Endothelial cell of umbilical vein (primary cell): ENCODE measurements around the gene LRP1B. TPM values are rescaled to one million over a fixed set of nuclear protein-coding genes. Genes with fewer than 3 reads are reported as not detected.

ENCODE experiments used
- BruUV-seq: library from RNA; stranded (reverse); fragments of 400-500 nt; replicated peaks from 2 replicates; lab custom pipeline; 2021; lab: Mats Ljungman, UMichigan
- CTCF ChIA-PET: fragments of 300-600, 350-600 bp; sonication (Branson Sonifier 250); formaldehyde crosslinking; loops from one replicate; lab custom pipeline; 2021; ENCODE audit warnings: antibody characterized with exemption, inconsistent platforms; lab: Charles Lee
- POLR2A ChIA-PET: fragments of 300-600, 350-600 bp; sonication (Branson Sonifier 250); formaldehyde crosslinking; loops from one replicate; lab custom pipeline; 2021; ENCODE audit warnings: antibody characterized with exemption, inconsistent platforms; lab: Charles Lee
- DNase-seq: peaks from one replicate; pipeline ENCODE4 v3.0.0-alpha.2; 2011; ENCODE audit warnings: low read depth, low spot score
- FAIRE-seq: peaks from 2 replicates; lab custom pipeline; 2011; peaks lifted over from hg19 to GRCh38; lab: Jason Lieb, UNC
- H2AFZ ChIP-seq: 2 replicates; pipeline ENCODE4 v1.6.0; 2012; ENCODE audit warnings: low read depth, low read length, control low read depth, inconsistent platforms
- H3K27ac ChIP-seq: 2 replicates; pipeline ENCODE4 v1.5.1; 2011; ENCODE audit warnings: low read depth, mild to moderate bottlenecking, control low read depth, low read length, moderate library complexity; ENCODE audit not compliant: insufficient read depth
- H3K27me3 ChIP-seq, 2 experiments: 2 replicates each; pipeline versions ENCODE4 v1.6.0 to v1.6.1; 2011; ENCODE audit warnings: low read length in 2 of 2, mixed read lengths in 1 of 2; ENCODE audit not compliant: control insufficient read depth in 2 of 2, insufficient read depth in 2 of 2
- H3K36me3 ChIP-seq, 2 experiments: 2 replicates in 1 of 2; 3 replicates in 1 of 2; pipeline ENCODE4 v1.5.1; 2011; ENCODE audit warnings: low read length in 2 of 2, mild to moderate bottlenecking in 1 of 2, moderate library complexity in 1 of 2; ENCODE audit not compliant: control insufficient read depth in 2 of 2, insufficient read depth in 2 of 2; ENCODE audit errors: extremely low read depth in 1 of 2
- H3K4me1 ChIP-seq: 3 replicates; pipeline ENCODE4 v1.5.1; 2011; ENCODE audit warnings: mild to moderate bottlenecking, low read length; ENCODE audit not compliant: control insufficient read depth, insufficient read depth; ENCODE audit errors: extremely low read depth
- H3K4me2 ChIP-seq: 2 replicates; pipeline ENCODE4 v1.6.1; 2011; ENCODE audit warnings: low read length, control low read depth, mixed read lengths; ENCODE audit not compliant: insufficient read depth
- H3K4me3 ChIP-seq, 3 experiments: fragments of 200-600 bp in 1 of 3; sonication (generic), shearing (Covaris generic) in 1 of 3; replicated peaks in 1 of 3; 2 replicates each; pipeline ENCODE4 v1.5.1; 2011 to 2016; ENCODE audit warnings: control low read depth in 3 of 3, low read length in 3 of 3, mild to moderate bottlenecking in 2 of 3, inconsistent platforms in 1 of 3, low read depth in 1 of 3, moderate library complexity in 1 of 3; ENCODE audit not compliant: insufficient read depth in 1 of 3
- H3K79me2 ChIP-seq: 2 replicates; pipeline ENCODE4 v1.6.0; 2012; ENCODE audit warnings: low read length, inconsistent platforms; ENCODE audit not compliant: control insufficient read depth, insufficient read depth
- H3K9ac ChIP-seq: replicated peaks from 2 replicates; pipeline ENCODE3; 2011; ENCODE audit warnings: low read length, control low read depth; ENCODE audit not compliant: insufficient read depth; ENCODE audit errors: extremely low read depth
- H3K9me1 ChIP-seq: replicated peaks from 3 replicates; pipeline ENCODE4 v1.6.0; 2011; ENCODE audit warnings: mild to moderate bottlenecking, low read length; ENCODE audit not compliant: control insufficient read depth, insufficient read depth; ENCODE audit errors: extremely low read depth
- H3K9me3 ChIP-seq: replicated peaks from 2 replicates; pipeline ENCODE4 v1.5.1; 2012; ENCODE audit warnings: low read length, inconsistent platforms; ENCODE audit not compliant: control insufficient read depth, insufficient read depth
- H4K20me1 ChIP-seq: replicated peaks from 2 replicates; pipeline ENCODE3; 2011; ENCODE audit warnings: mild to moderate bottlenecking, low read length; ENCODE audit not compliant: control insufficient read depth, insufficient read depth; ENCODE audit errors: extremely low read depth
- CTCF ChIP-seq, 2 donors: IDR thresholded peaks; 1 replicate in 1 of 2; 2 replicates in 1 of 2; pipeline ENCODE4 v1.5.1; 2011; ENCODE audit warnings: low read length in 2 of 2, mild to moderate bottlenecking in 2 of 2, moderate library complexity in 2 of 2, control low read depth in 1 of 2, inconsistent platforms in 1 of 2, low read depth in 1 of 2; ENCODE audit not compliant: insufficient read depth in 1 of 2; ENCODE audit errors: extremely low read depth in 1 of 2
- EZH2 ChIP-seq: IDR thresholded peaks from 2 replicates; pipeline ENCODE4 v1.6.1; 2012; ENCODE audit warnings: borderline replicate concordance, low read depth, mild to moderate bottlenecking, moderate library complexity, low read length, inconsistent platforms; ENCODE audit not compliant: severe bottlenecking
- FOS ChIP-seq: IDR thresholded peaks from 2 replicates; pipeline ENCODE4 v1.6.1; 2011; ENCODE audit warnings: mild to moderate bottlenecking, low read length, moderate library complexity, borderline replicate concordance; ENCODE audit not compliant: insufficient read depth
- GATA2 ChIP-seq: IDR thresholded peaks from 2 replicates; pipeline ENCODE4 v1.7.0; 2011; ENCODE audit warnings: low read depth, mild to moderate bottlenecking, moderate library complexity, mixed read lengths, low read length; ENCODE audit not compliant: insufficient read length, insufficient read depth
- JUN ChIP-seq: IDR thresholded peaks from 2 replicates; pipeline ENCODE4 v1.6.1; 2011; ENCODE audit warnings: borderline replicate concordance, low read depth; ENCODE audit not compliant: insufficient read length, insufficient read depth
- MAX ChIP-seq: IDR thresholded peaks from 2 replicates; pipeline ENCODE4 v1.6.1; 2011; ENCODE audit not compliant: insufficient read depth, insufficient read length
- MYC ChIP-seq: IDR thresholded peaks from one replicate; pipeline ENCODE4 v1.6.1; 2011; ENCODE audit warnings: mild to moderate bottlenecking, low read depth, low read length
- POLR2A ChIP-seq: IDR thresholded peaks from 2 replicates; pipeline ENCODE4 v1.6.1; 2012; ENCODE audit warnings: low read depth, mild to moderate bottlenecking, control low read depth, low read length
- POLR2AphosphoS5 ChIP-seq: IDR thresholded peaks from 2 replicates; pipeline ENCODE4 v1.6.1; 2012; ENCODE audit warnings: low read depth, mild to moderate bottlenecking, control low read depth, low read length, moderate library complexity; ENCODE audit not compliant: insufficient read depth
- dilution Hi-C: fragments of 300-500 bp; cut with MboI; formaldehyde crosslinking; loops from one replicate; pipeline ENCODE4 v1.15.0; 2019; ENCODE audit warnings: low sequenced_read_pairs; ENCODE audit not compliant: extremely low pct_ligation_motif_present
- intact Hi-C: fragments of 100-400 bp; cut with micrococcal nuclease; formaldehyde crosslinking; loops from one replicate; pipeline ENCODE4 v1.10.0; 2022
- polyA plus RNA-seq, 4 experiments: library from polyadenylated mRNA; depleted of rRNA in 3 of 4; stranded (reverse) in 3 of 4; unstranded in 1 of 4; fragments of >200 nt; gene quantifications; 2 replicates each; pipeline versions ENCODE4 v1.2.1 to v1.2.3, GENCODE V29; 2011 to 2012; ENCODE audit warnings: missing spikeins in 1 of 4
- total RNA-seq: library from RNA; stranded (reverse); gene quantifications from 2 replicates; pipeline ENCODE4 v1.2.3, GENCODE V29; 2021

Gene LRP1B
- total and polyA plus RNA-seq, 2 donors (not counting 3 experiments of a cell fraction or from before 2014, with no cell fraction given), result 0.03 to 0.07 TPM

- TF ChIP-seq POLR2A, result no peak
- no peak for TF ChIP-seq MAX
- no peak for TF ChIP-seq MYC
- no peak for TF ChIP-seq GATA2
- no peak for TF ChIP-seq FOS
- no peak for TF ChIP-seq JUN
- no peak for TF ChIP-seq EZH2
- TF ChIP-seq CTCF (IDR thresholded peaks at IDR 0.05; ENCODE audit: extremely low read depth in 1 of 2, insufficient read depth in 1 of 2, low read depth in 1 of 2, low read length in 2 of 2), result no peak
- TF ChIP-seq POLR2AphosphoS5, result no peak
- H3K9ac ChIP-seq, result no peak overlapping the region
- H3K36me3 ChIP-seq, result no peaks in the 10 kb centered on the region
- no peak overlapping the region for H3K4me2 ChIP-seq
- POLR2A ChIA-PET, result no interaction called here
- no peaks in the 10 kb centered on the region for H3K79me2 ChIP-seq
- H4K20me1 ChIP-seq, result no peaks in the 10 kb centered on the region
- H3K27me3 ChIP-seq, result no peaks in the 10 kb centered on the region
- dilution Hi-C loops, result no loop called here
- FAIRE-seq, result no peak
- no peaks in the 10 kb centered on the region for H3K9me3 ChIP-seq
- H3K9me1 ChIP-seq, result no peaks in the 10 kb centered on the region
- intact Hi-C loops, result no loop called here
- no peak overlapping the region for H2AFZ ChIP-seq
- DNase-seq, result no peak
- CTCF ChIA-PET, result interaction anchor here (0.9 kb wide), 1 partner anchor 9 kb away, joined by 3 read pairs; no protein-coding TSS in a partner anchor
- no TSS peak for BruUV-seq
- no peaks in the 10 kb centered on the region for H3K4me1 ChIP-seq
- H3K4me3 ChIP-seq, result no peak overlapping the region
- H3K27ac ChIP-seq, result no peak overlapping the region
These were observed 47.8 kb upstream of the LRP1B start for GRCh38 chr2:142178604-142179003.
